ENCODE measurements around the gene SLX4IP. TPM values are rescaled to one million over a fixed set of nuclear protein-coding genes. Genes with fewer than 3 reads are reported as not detected.

The SLX4IP gene
- total RNA-seq, 1 experiment from 2014 or later = 9.7 TPM

DNA sequence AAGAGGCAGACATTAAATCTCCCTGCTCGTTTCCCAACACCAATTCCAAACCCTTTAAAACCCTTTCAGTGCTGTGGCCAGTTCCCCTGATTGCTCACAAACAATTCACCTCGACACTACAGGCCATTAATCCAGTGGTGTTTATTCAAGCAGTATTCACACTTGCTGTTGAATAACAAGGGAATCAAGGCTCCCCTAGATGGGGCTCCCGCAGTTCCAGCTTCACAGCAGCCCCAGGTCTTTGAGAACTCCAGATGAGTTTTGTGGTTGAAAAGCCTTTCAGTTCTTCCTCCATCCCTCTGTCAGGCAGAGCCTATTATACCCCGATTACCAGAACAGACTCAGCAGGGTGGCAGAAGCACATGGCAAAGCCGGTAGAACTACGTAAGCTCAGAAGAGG is 202.5 kb downstream of the SLX4IP start:
- Histone ChIP-seq H3K4me3 (ENCODE audit: low read length) (no peak overlapping the region), H3K9me3 (ENCODE audit: low read length) (no peaks in the 10 kb centered on the region), H4K20me1 (ENCODE audit: insufficient read depth, low read depth, low read length) (no peaks in the 10 kb centered on the region), H3K9ac (ENCODE audit: low read length) (no peak overlapping the region), H2AFZ (ENCODE audit: low read length) (no peak overlapping the region), H3K36me3 (ENCODE audit: insufficient read depth, low read length) (no peaks in the 10 kb centered on the region), H3K9me2 (replicated peaks; ENCODE audit: insufficient read depth, low read length) (no peaks in the 10 kb centered on the region), H3K27ac (ENCODE audit: low read length) (no peak overlapping the region), H3K4me2 (ENCODE audit: low read depth, low read length, poor library complexity, severe bottlenecking) (no peak overlapping the region), H3K79me2 (ENCODE audit: low read length) (no peaks in the 10 kb centered on the region), H3K27me3 (ENCODE audit: low read length) (no peaks in the 10 kb centered on the region), H3K4me1 (ENCODE audit: low read length) (peaks cover 28% of the 10 kb centered on the region)
- DNase-seq = no peak

DNA sequence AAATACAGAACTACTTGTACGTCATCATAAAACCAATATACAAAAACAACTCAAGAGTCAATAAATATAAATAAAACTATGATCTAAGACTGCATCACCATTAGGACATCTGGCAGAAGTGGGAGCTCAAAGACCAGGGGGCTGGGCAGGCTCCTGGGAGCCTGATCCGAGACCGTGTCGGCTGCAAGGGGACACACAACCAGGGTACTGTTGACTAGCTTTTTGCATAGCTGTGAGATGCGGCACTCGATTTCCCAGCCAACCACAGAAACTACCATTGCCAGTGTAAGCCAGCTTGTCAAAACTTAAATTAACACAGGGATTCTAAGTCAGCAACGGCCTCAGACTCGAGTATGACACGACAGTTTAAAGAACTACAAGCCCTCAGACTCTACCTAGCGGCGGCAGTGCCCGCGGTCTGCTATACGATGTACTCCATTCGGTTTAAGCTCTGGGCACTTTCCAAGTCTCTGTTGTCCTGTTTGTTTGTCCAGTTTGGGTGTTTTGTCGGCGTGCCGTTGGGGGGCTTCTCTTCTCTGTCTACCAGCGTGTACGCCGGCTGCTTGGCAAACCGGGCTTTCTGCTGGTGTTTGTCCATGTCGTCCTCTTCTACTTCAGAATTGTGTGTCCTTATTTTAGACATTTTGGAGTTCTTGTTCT is 204.1 kb downstream of the SLX4IP start:
- Histone ChIP-seq H3K9me3 (ENCODE audit: low read length) (no peaks in the 10 kb centered on the region), H4K20me1 (ENCODE audit: insufficient read depth, low read depth, low read length) (no peaks in the 10 kb centered on the region), H3K36me3 (ENCODE audit: insufficient read depth, low read length) (no peaks in the 10 kb centered on the region), H3K9me2 (replicated peaks; ENCODE audit: insufficient read depth, low read length) (no peaks in the 10 kb centered on the region), H3K9ac (ENCODE audit: low read length) (no peak overlapping the region), H3K4me3 (ENCODE audit: low read length) (no peak overlapping the region), H3K27me3 (ENCODE audit: low read length) (no peaks in the 10 kb centered on the region), H3K27ac (ENCODE audit: low read length) (no peak overlapping the region), H2AFZ (ENCODE audit: low read length) (no peak overlapping the region), H3K79me2 (ENCODE audit: low read length) (no peaks in the 10 kb centered on the region), H3K4me2 (ENCODE audit: low read depth, low read length, poor library complexity, severe bottlenecking) (no peak overlapping the region), H3K4me1 (ENCODE audit: low read length) (peaks cover 12% of the 10 kb centered on the region)
- DNase-seq = no peak

DNA sequence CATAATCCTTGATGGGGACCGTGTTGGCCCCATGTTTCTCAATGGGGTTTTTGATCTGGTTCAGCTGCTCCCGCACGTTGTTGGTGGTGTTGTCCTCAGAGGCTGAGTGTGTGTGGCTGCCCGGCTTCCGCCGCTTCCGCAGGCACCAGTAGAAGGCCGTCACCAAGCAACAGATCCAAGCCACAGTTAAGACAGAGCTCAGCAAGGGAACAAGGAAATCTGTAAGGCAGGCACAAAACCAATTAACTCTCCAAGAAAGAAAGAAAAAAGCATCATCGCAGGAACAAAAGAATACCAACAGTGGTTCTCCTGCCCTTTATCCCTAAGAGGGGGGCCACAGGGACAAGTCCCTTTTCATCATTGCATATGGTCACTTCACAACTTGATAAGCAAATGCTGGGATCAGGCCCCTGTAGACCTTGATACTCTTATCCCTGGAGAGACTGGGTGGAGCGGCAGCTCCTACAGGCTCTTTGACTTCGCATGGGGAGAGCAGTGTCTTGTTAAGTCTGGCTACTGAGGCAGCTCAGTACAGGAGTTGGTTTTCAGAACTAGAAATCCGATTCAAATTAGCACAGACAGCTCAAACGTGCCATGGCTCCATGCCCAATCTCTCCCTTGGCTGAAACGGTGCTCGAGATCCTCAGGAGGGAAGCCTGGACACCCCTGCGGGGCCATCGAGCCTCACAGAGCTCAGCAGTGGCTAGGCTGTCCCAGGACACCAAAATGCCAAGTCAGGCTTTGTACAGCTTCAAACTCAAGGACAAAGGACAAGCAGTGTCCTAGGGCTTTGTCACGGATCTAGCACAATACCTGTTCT is 204.8 kb downstream of the SLX4IP start:
- no peak overlapping the region for H3K4me2 ChIP-seq (ENCODE audit: low read depth, low read length, poor library complexity, severe bottlenecking)

GRCh38 chr20:10640897-10641296 is 205.8 kb downstream of the SLX4IP start:
- H3K4me3 ChIP-seq (ENCODE audit: low read length) = no peak overlapping the region
- H3K9ac ChIP-seq (ENCODE audit: low read length) = no peak overlapping the region
- H3K4me2 ChIP-seq (ENCODE audit: low read depth, low read length, poor library complexity, severe bottlenecking) = no peak overlapping the region
- H3K4me1 ChIP-seq (ENCODE audit: low read length) = no peaks in the 10 kb centered on the region; the same call in 1 of the 2 replicates
- H3K9me3 ChIP-seq (ENCODE audit: low read length) = no peaks in the 10 kb centered on the region
- no peaks in the 10 kb centered on the region for H3K27me3 ChIP-seq (ENCODE audit: low read length)
- no peaks in the 10 kb centered on the region for H3K9me2 ChIP-seq (replicated peaks; ENCODE audit: insufficient read depth, low read length)
- DNase-seq = no peak
- H3K36me3 ChIP-seq (ENCODE audit: insufficient read depth, low read length) = no peaks in the 10 kb centered on the region
- H3K27ac ChIP-seq (ENCODE audit: low read length) = no peak overlapping the region
- H4K20me1 ChIP-seq (ENCODE audit: insufficient read depth, low read depth, low read length) = no peaks in the 10 kb centered on the region
- no peak overlapping the region for H2AFZ ChIP-seq (ENCODE audit: low read length)
- no peaks in the 10 kb centered on the region for H3K79me2 ChIP-seq (ENCODE audit: low read length)

More for the DNA sequence above, 204.8 kb downstream of the SLX4IP start:
- Histone ChIP-seq H3K27ac (ENCODE audit: low read length) (no peak overlapping the region), H3K9me3 (ENCODE audit: low read length) (no peaks in the 10 kb centered on the region), H2AFZ (ENCODE audit: low read length) (no peak overlapping the region), H3K9me2 (replicated peaks; ENCODE audit: insufficient read depth, low read length) (no peaks in the 10 kb centered on the region), H3K36me3 (ENCODE audit: insufficient read depth, low read length) (no peaks in the 10 kb centered on the region), H3K4me1 (ENCODE audit: low read length) (peaks cover 5% of the 10 kb centered on the region), H3K79me2 (ENCODE audit: low read length) (no peaks in the 10 kb centered on the region), H3K9ac (ENCODE audit: low read length) (no peak overlapping the region), H3K27me3 (ENCODE audit: low read length) (no peaks in the 10 kb centered on the region), H3K4me3 (ENCODE audit: low read length) (no peak overlapping the region), H4K20me1 (ENCODE audit: insufficient read depth, low read depth, low read length) (no peaks in the 10 kb centered on the region)
- no peak for DNase-seq

GRCh38 chr20:10641467-10641866 is 206.4 kb downstream of the SLX4IP start:
- H2AFZ ChIP-seq (ENCODE audit: low read length) = no peak overlapping the region
- H3K4me1 ChIP-seq (ENCODE audit: low read length) = no peaks in the 10 kb centered on the region; the same call in 1 of the 2 replicates
- DNase-seq = no peak
- H3K4me2 ChIP-seq (ENCODE audit: low read depth, low read length, poor library complexity, severe bottlenecking) = no peak overlapping the region
- H3K36me3 ChIP-seq (ENCODE audit: insufficient read depth, low read length) = 0 out of 2 replicates have a peak, but pooled peaks cover 3% of the 10 kb centered on the region
- H4K20me1 ChIP-seq (ENCODE audit: insufficient read depth, low read depth, low read length) = no peaks in the 10 kb centered on the region
- H3K9ac ChIP-seq (ENCODE audit: low read length) = no peak overlapping the region
- H3K27ac ChIP-seq (ENCODE audit: low read length) = no peak overlapping the region
- H3K79me2 ChIP-seq (ENCODE audit: low read length) = no peaks in the 10 kb centered on the region
- no peak overlapping the region for H3K4me3 ChIP-seq (ENCODE audit: low read length)
- no peaks in the 10 kb centered on the region for H3K9me3 ChIP-seq (ENCODE audit: low read length)
- H3K9me2 ChIP-seq (replicated peaks; ENCODE audit: insufficient read depth, low read length) = no peaks in the 10 kb centered on the region
- H3K27me3 ChIP-seq (ENCODE audit: low read length) = no peaks in the 10 kb centered on the region

- no peak overlapping the region for H3K4me3 ChIP-seq (ENCODE audit: low read length)
- H3K27me3 ChIP-seq (ENCODE audit: low read length) = no peaks in the 10 kb centered on the region
- H3K9ac ChIP-seq (ENCODE audit: low read length) = no peak overlapping the region
- no peak for DNase-seq
- H3K4me1 ChIP-seq (ENCODE audit: low read length) = no peaks in the 10 kb centered on the region; the same call in 1 of the 2 replicates
- 0 out of 2 replicates have a peak, but pooled peaks cover 3% of the 10 kb centered on the region for H3K36me3 ChIP-seq (ENCODE audit: insufficient read depth, low read length)
- no peaks in the 10 kb centered on the region for H3K9me2 ChIP-seq (replicated peaks; ENCODE audit: insufficient read depth, low read length)
- no peaks in the 10 kb centered on the region for H4K20me1 ChIP-seq (ENCODE audit: insufficient read depth, low read depth, low read length)
- H3K4me2 ChIP-seq (ENCODE audit: low read depth, low read length, poor library complexity, severe bottlenecking) = no peak overlapping the region
- no peak overlapping the region for H3K27ac ChIP-seq (ENCODE audit: low read length)
- H3K9me3 ChIP-seq (ENCODE audit: low read length) = no peaks in the 10 kb centered on the region
- no peak overlapping the region for H2AFZ ChIP-seq (ENCODE audit: low read length)
- H3K79me2 ChIP-seq (ENCODE audit: low read length) = no peaks in the 10 kb centered on the region
These were observed 206.8 kb downstream of the SLX4IP start for GRCh38 chr20:10641893-10642292.

DNA sequence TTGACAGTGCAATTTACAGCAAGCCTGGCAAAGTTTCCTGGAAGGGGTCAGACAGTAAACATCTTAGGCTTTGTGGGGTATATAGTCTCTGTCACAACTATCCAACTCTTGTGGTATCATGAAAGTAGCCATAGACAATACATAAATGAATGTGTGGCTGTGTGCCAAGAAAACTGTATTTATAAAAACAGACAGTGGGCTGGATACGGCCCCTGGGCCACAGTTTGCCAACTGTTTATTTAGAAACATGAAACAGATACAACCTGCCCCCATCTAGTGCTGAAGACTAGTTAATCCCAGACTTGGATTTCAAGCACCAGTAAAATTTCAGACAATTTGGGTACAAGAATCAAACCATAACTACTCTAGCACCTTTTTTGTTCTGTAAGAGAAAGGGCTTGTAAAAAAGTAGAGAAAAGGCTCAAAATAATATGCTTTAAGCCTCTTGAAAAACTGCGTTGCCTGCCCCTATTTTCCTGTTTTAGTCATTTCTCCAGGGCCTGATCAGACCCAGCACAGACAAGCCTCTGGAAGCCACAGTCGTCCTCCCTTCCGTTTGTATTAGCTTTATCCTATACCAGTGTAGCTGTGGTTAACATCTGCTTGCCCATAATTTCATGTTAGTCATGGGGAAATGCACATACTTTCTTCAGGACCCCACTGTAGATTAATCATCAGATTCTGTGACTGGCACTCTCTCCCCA is 207.9 kb downstream of the SLX4IP start:
- Histone ChIP-seq H3K27ac (ENCODE audit: low read length) (no peak overlapping the region), H3K4me3 (ENCODE audit: low read length) (no peak overlapping the region), H3K4me1 (ENCODE audit: low read length) (no peaks in the 10 kb centered on the region; the same call in 1 of the 2 replicates), H3K4me2 (ENCODE audit: low read depth, low read length, poor library complexity, severe bottlenecking) (no peak overlapping the region), H3K9me3 (ENCODE audit: low read length) (no peaks in the 10 kb centered on the region), H3K36me3 (ENCODE audit: insufficient read depth, low read length) (0 out of 2 replicates have a peak, but pooled peaks cover 3% of the 10 kb centered on the region), H3K27me3 (ENCODE audit: low read length) (no peaks in the 10 kb centered on the region), H3K9me2 (replicated peaks; ENCODE audit: insufficient read depth, low read length) (no peaks in the 10 kb centered on the region), H4K20me1 (ENCODE audit: insufficient read depth, low read depth, low read length) (no peaks in the 10 kb centered on the region), H3K9ac (ENCODE audit: low read length) (no peak overlapping the region), H3K79me2 (ENCODE audit: low read length) (no peaks in the 10 kb centered on the region), H2AFZ (ENCODE audit: low read length) (no peak overlapping the region)
- no peak for DNase-seq

- Histone ChIP-seq H3K27me3 (ENCODE audit: low read length) (no peaks in the 10 kb centered on the region), H3K4me3 (ENCODE audit: low read length) (no peak overlapping the region), H3K9me2 (replicated peaks; ENCODE audit: insufficient read depth, low read length) (no peaks in the 10 kb centered on the region), H3K79me2 (ENCODE audit: low read length) (no peaks in the 10 kb centered on the region), H3K36me3 (ENCODE audit: insufficient read depth, low read length) (0 out of 2 replicates have a peak, but pooled peaks cover 5% of the 10 kb centered on the region), H3K4me1 (ENCODE audit: low read length) (no peaks in the 10 kb centered on the region; the same call in 1 of the 2 replicates), H3K4me2 (ENCODE audit: low read depth, low read length, poor library complexity, severe bottlenecking) (no peak overlapping the region), H2AFZ (ENCODE audit: low read length) (no peak overlapping the region), H3K27ac (ENCODE audit: low read length) (no peak overlapping the region), H3K9ac (ENCODE audit: low read length) (no peak overlapping the region), H3K9me3 (ENCODE audit: low read length) (no peaks in the 10 kb centered on the region), H4K20me1 (ENCODE audit: insufficient read depth, low read depth, low read length) (no peaks in the 10 kb centered on the region)
- no peak for DNase-seq
These were observed 208.4 kb downstream of the SLX4IP start for GRCh38 chr20:10643560-10643873.

Data from Karpas-422 (cell line).